Measurements from ENCODE around the gene KMT2D. TPM values are rescaled to one million over a fixed set of nuclear protein-coding genes. Genes with fewer than 3 reads are reported as not detected.

Gene KMT2D
- total and polyA plus RNA-seq, 3 donors from 2014 or later, result 67.1 to 169 (median 148) TPM

- H3K27me3 ChIP-seq, result no peaks in the 10 kb centered on the region
- H3K4me1 ChIP-seq, result peaks cover 39% of the 10 kb centered on the region
- H3K27ac ChIP-seq, result peak overlapping the region in 1 of 2 donors; percentile 64
- no peaks in the 10 kb centered on the region for H3K36me3 ChIP-seq (ENCODE audit: low read depth, missing control alignments)
- H3K4me3 ChIP-seq, result no peak overlapping the region
- peak; percentile 85 for DNase-seq
- WGBS, 2 donors, result 47 to 53% methylated on average over 7 of the region's 7 CpGs
- intact Hi-C loops (cut with DNase I; ENCODE audit: low total_unique reads), result no loop called here
- H3K9me3 ChIP-seq, result no peaks in the 10 kb centered on the region
- no peak for TF ChIP-seq POLR2A (IDR thresholded peaks at IDR 0.05)
- TF ChIP-seq, protein P1, sequence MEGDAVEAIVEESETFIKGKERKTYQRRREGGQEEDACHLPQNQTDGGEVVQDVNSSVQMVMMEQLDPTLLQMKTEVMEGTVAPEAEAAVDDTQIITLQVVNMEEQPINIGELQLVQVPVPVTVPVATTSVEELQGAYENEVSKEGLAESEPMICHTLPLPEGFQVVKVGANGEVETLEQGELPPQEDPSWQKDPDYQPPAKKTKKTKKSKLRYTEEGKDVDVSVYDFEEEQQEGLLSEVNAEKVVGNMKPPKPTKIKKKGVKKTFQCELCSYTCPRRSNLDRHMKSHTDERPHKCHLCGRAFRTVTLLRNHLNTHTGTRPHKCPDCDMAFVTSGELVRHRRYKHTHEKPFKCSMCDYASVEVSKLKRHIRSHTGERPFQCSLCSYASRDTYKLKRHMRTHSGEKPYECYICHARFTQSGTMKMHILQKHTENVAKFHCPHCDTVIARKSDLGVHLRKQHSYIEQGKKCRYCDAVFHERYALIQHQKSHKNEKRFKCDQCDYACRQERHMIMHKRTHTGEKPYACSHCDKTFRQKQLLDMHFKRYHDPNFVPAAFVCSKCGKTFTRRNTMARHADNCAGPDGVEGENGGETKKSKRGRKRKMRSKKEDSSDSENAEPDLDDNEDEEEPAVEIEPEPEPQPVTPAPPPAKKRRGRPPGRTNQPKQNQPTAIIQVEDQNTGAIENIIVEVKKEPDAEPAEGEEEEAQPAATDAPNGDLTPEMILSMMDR (IDR thresholded peaks at IDR 0.05), result no peak
These were observed 4.4 kb downstream of the KMT2D start for GRCh38 chr12:49055978-49056754.

DNA sequence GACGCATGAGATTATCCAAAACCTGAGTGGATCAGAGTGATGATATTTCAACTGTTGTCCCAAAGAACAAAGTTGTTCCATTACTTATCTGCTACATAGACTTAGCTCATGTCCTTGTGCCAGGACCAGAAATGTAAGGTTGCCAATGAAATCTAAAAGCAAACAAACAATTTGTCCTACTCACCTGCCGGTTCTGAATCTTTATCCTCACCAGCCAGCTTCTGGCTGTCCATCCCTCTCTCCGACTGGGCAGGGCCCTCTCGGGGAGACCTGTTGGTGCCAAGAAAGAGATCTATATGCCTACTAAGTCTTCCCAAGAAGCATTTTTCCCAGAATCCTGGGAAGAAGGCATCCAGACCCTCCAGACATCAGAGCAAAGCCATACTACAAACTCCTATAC lies 5.5 kb downstream of the KMT2D start:
- intact Hi-C loops (cut with DNase I; ENCODE audit: low total_unique reads), result no loop called here
- TF ChIP-seq, protein P1 (IDR thresholded peaks at IDR 0.05), result no peak
- TF ChIP-seq POLR2A (IDR thresholded peaks at IDR 0.05), result no peak
- 81 to 83% methylated on average over 4 of the region's 4 CpGs for WGBS, 2 donors
- H3K36me3 ChIP-seq (ENCODE audit: low read depth, missing control alignments), result no peaks in the 10 kb centered on the region
- no peak for DNase-seq
- no peaks in the 10 kb centered on the region for H3K9me3 ChIP-seq
- no peak overlapping the region for H3K4me3 ChIP-seq
- no peak overlapping the region for H3K27ac ChIP-seq
- no peaks in the 10 kb centered on the region for H3K27me3 ChIP-seq
- peaks cover 39% of the 10 kb centered on the region for H3K4me1 ChIP-seq

DNA sequence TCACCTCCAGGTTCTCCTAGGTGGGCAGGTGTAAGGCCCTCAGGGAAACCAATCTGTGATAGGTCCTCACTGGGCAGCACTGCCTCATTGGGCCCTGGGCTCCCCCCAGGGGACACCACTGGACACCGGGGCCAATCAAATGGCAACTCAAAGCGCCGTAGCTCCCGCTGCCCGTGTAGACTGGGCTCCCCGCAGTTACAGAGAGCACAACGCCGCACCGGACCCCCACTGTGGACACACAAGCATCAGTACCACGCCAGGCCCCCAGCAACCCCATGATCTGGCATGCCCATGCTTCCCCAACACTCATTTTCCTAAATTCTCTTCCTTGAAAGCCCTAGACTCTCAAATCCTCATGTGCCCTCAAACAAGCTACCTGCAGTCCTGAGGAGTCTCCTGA lies 6.1 kb downstream of the KMT2D start:
- Histone ChIP-seq H3K9me3 (no peaks in the 10 kb centered on the region), H3K27ac (no peak overlapping the region), H3K4me3 (no peak overlapping the region), H3K4me1 (peaks cover 39% of the 10 kb centered on the region), H3K27me3 (no peaks in the 10 kb centered on the region), H3K36me3 (ENCODE audit: low read depth, missing control alignments) (no peaks in the 10 kb centered on the region)
- TF ChIP-seq, protein P1 (IDR thresholded peaks at IDR 0.05), result no peak
- TF ChIP-seq POLR2A (IDR thresholded peaks at IDR 0.05), result no peak
- no peak for DNase-seq
- intact Hi-C loops (cut with DNase I; ENCODE audit: low total_unique reads), result no loop called here
- WGBS, 2 donors, result 90 to 94% methylated on average over 10 of the region's 10 CpGs

- H3K27ac ChIP-seq, result no peak overlapping the region
- H3K4me1 ChIP-seq, result peaks cover 39% of the 10 kb centered on the region
- no peaks in the 10 kb centered on the region for H3K9me3 ChIP-seq
- no peaks in the 10 kb centered on the region for H3K27me3 ChIP-seq
- no peaks in the 10 kb centered on the region for H3K36me3 ChIP-seq (ENCODE audit: low read depth, missing control alignments)
- intact Hi-C loops (cut with DNase I; ENCODE audit: low total_unique reads), result no loop called here
- H3K4me3 ChIP-seq, result no peak overlapping the region
- 87 to 92% methylated on average over 5 of the region's 5 CpGs for WGBS, 2 donors
- no peak for DNase-seq
- TF ChIP-seq POLR2A (IDR thresholded peaks at IDR 0.05), result no peak
- TF ChIP-seq, protein P1 (IDR thresholded peaks at IDR 0.05), result no peak
These were observed 6.5 kb downstream of the KMT2D start for GRCh38 chr12:49054096-49054495.

Data from testis (tissue), 3 donors.